Epithelial cell of proximal tubule (primary cell): ENCODE data around the gene NOL3. TPM values are rescaled to one million over a fixed set of nuclear protein-coding genes. Genes with fewer than 3 reads are reported as not detected.

Source experiments
- DNase-seq: peaks from one replicate; pipeline ENCODE4 v3.0.0-alpha.2; 2011; ENCODE audit warnings: low read depth
- H3K4me3 ChIP-seq: 2 replicates; pipeline ENCODE4 v1.5.1; 2011; ENCODE audit warnings: low read depth, mild to moderate bottlenecking, low read length
- CTCF ChIP-seq: conservative IDR thresholded peaks from 2 replicates; pipeline ENCODE4 v1.5.1; 2012; ENCODE audit warnings: low read depth, mild to moderate bottlenecking, low read length
- total RNA-seq: library from RNA; depleted of rRNA; stranded (reverse); fragments of >200 nt; gene quantifications from 2 replicates; pipeline ENCODE4 v1.2.3, GENCODE V29; 2015

The NOL3 gene
- total RNA-seq, 1 donor from 2014 or later: 39.4 TPM

DNA sequence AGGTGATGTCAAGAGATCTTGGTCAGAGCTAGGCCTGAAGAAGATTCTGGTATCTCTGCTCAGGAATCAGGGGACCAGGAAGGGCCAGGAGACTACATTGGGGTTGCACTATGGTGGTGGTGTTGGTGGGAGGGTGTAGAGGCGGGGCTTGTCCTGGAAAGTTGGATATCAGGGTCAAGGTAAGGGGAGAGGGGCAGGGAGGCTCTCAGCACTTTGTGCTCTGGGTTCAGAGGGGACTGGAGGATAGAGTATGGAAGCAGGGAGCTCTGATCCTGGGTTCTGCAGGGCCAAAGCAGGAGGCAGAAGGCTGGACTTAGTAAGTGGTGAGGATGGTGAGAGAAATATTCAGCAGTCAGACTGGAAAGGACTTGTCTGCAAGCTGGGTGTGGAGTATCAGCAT lies 3.0 kb downstream of the NOL3 start:
- peak overlapping the region; percentile 65 for H3K4me3 ChIP-seq
- TF ChIP-seq CTCF: no peak
- no peak for DNase-seq

GRCh38 chr16:67173808-67174705 lies 3.7 kb downstream of the NOL3 start:
- DNase-seq: no peak
- TF ChIP-seq CTCF: peak; percentile 32
- H3K4me3 ChIP-seq: peak overlapping the region; percentile 65

DNA sequence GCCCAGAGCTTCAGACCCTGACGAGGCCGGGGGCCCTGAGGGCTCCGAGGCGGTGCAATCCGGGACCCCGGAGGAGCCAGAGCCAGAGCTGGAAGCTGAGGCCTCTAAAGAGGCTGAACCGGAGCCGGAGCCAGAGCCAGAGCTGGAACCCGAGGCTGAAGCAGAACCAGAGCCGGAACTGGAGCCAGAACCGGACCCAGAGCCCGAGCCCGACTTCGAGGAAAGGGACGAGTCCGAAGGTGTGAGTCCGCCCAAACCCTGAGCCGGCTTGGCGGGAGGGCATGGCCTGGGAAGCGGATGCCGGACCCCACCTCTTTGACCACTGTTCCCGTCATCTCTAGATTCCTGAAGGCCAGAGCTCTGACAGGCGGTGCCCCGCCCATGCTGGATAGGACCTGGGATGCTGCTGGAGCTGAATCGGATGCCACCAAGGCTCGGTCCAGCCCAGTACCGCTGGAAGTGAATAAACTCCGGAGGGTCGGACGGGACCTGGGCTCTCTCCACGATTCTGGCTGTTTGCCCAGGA lies 4.4 kb downstream of the NOL3 start:
- DNase-seq: no peak
- peak overlapping the region; percentile 65 for H3K4me3 ChIP-seq
- no peak for TF ChIP-seq CTCF

DNA sequence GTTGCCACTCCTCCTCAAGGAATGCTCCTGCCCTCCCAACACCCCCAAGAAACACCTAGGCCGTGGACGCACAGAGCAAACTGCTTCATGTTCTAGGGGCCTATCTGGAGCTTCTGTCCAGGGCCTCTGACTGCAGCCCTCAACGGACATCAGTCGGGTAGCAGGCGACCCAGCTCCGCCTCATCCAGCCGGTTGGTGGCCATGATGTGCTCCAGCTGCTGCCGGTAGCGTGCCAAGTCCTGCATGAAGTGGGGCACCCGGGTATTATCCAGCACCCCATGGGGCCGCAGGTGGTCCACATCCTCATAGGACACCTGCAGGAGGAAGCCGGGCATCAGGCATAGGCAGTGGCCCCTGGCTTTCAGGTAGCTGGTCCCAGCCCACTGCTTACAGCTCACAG lies 6.3 kb downstream of the NOL3 start:
- no peak for DNase-seq
- no peak overlapping the region for H3K4me3 ChIP-seq
- no peak for TF ChIP-seq CTCF

- H3K4me3 ChIP-seq: peak overlapping the region; percentile 45
- TF ChIP-seq CTCF: no peak
Observed at GRCh38 chr16:67177743-67178699, 7.7 kb downstream of the NOL3 start.

DNA sequence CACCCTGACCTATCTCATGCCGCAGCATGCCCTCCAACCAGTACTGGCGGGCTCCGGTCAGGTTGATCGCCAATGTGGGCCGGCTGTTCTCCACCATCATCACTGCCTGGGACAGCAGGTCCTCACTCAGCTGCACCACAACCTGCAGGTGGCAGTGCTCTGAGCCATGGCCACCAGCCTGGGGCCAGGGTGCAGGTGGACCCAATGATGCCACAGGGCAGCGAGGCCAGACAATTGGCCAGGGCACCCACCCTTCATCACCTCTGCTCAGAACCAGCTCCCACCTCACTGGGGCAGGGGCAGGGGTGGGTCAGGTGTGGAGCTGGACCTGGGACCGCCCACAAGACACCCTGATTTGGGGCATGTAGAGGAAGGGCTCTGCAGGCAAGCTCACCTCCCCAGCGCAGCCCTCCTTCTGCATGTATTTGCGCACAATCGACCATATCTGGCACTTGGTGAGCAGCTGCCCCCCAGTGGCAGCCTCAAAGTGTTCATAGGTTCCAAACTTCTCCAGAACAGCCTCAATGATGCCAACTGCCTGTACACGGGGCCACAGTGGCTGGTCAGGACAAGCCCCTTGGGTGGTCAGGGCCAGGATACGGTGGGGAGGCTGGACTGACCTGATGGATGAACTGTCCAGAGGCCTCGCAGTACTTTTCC lies 9.2 kb downstream of the NOL3 start:
- DNase-seq: no peak
- TF ChIP-seq CTCF: peak; percentile 28
- no peak overlapping the region for H3K4me3 ChIP-seq

More at GRCh38 chr16:67177743-67178699, 7.7 kb downstream of the NOL3 start:
- DNase-seq: no peak
